Liver (tissue), 9 donors: Measurements from ENCODE around the gene NDUFAF5. TPM values are rescaled to one million over a fixed set of nuclear protein-coding genes. Genes with fewer than 3 reads are reported as not detected.

Source experiments
- DNase-seq: peaks from one replicate; pipeline ENCODE4 v3.0.0-alpha.2; 2017; ENCODE audit warnings: low spot score
- H3K27ac ChIP-seq, 2 donors: one replicate each; pipeline ENCODE4 v1.7.0; 2013; ENCODE audit warnings: inconsistent platforms in 2 of 2, low read length in 2 of 2, control low read depth in 1 of 2, low read depth in 1 of 2, mild to moderate bottlenecking in 1 of 2
- H3K27me3 ChIP-seq, 4 donors: one replicate each; pipeline versions ENCODE4 v1.6.1 to v1.7.0; 2013; ENCODE audit warnings: low read length in 3 of 4, inconsistent platforms in 1 of 4, mild to moderate bottlenecking in 1 of 4, moderate library complexity in 1 of 4; ENCODE audit not compliant: control insufficient read depth in 4 of 4, insufficient read depth in 4 of 4
- H3K36me3 ChIP-seq, 4 donors: one replicate each; pipeline versions ENCODE4 v1.6.1 to v1.7.0; 2013; ENCODE audit warnings: low read length in 3 of 4, mild to moderate bottlenecking in 3 of 4, low read depth in 1 of 4, moderate library complexity in 1 of 4; ENCODE audit not compliant: control insufficient read depth in 4 of 4, insufficient read depth in 3 of 4
- H3K4me1 ChIP-seq, 4 donors: one replicate each; pipeline versions ENCODE4 v1.6.1 to v1.7.0; 2013; ENCODE audit warnings: low read length in 3 of 4, mild to moderate bottlenecking in 3 of 4, moderate library complexity in 1 of 4; ENCODE audit not compliant: control insufficient read depth in 4 of 4, insufficient read depth in 4 of 4
- H3K4me3 ChIP-seq, 3 donors: one replicate each; pipeline versions ENCODE4 v1.6.1 to v1.7.0; 2013; ENCODE audit warnings: low read length in 3 of 3, control low read depth in 1 of 3, low read depth in 1 of 3, mild to moderate bottlenecking in 1 of 3
- H3K9ac ChIP-seq, 2 donors: one replicate each; pipeline ENCODE4 v1.7.0; 2013; ENCODE audit warnings: low read length in 2 of 2, mild to moderate bottlenecking in 2 of 2, moderate library complexity in 2 of 2, control low read depth in 1 of 2, low read depth in 1 of 2
- H3K9me3 ChIP-seq, 4 donors: one replicate each; pipeline versions ENCODE4 v1.6.1 to v1.7.0; 2013; ENCODE audit warnings: low read length in 3 of 4; ENCODE audit not compliant: control insufficient read depth in 4 of 4
- EGR1 ChIP-seq, 2 donors: IDR thresholded peaks; 2 replicates each; pipeline ENCODE4 v1.6.1; 2016 to 2018; ENCODE audit warnings: antibody characterized with exemption in 2 of 2, low read depth in 2 of 2
- FOXA1 ChIP-seq: IDR thresholded peaks from 2 replicates; pipeline ENCODE4 v1.6.1; 2016; ENCODE audit warnings: antibody characterized with exemption
- FOXA2 ChIP-seq: IDR thresholded peaks from 2 replicates; pipeline ENCODE4 v1.6.1; 2016; ENCODE audit warnings: antibody characterized with exemption
- GABPA ChIP-seq, 2 donors: IDR thresholded peaks in 1 of 2; conservative IDR thresholded peaks in 1 of 2; 2 replicates each; pipeline ENCODE4 v1.6.1; 2016; ENCODE audit warnings: antibody characterized with exemption in 2 of 2, mild to moderate bottlenecking in 1 of 2, moderate library complexity in 1 of 2
- HNF4A ChIP-seq, 2 donors: conservative IDR thresholded peaks; 2 replicates each; pipeline ENCODE4 v1.6.1; 2016; ENCODE audit warnings: antibody characterized with exemption in 2 of 2, mild to moderate bottlenecking in 2 of 2
- HNF4G ChIP-seq: IDR thresholded peaks from 2 replicates; pipeline ENCODE4 v1.6.1; 2016; ENCODE audit warnings: antibody characterized with exemption
- JUND ChIP-seq, 2 donors: IDR thresholded peaks; 2 replicates each; pipeline ENCODE4 v1.6.1; 2016; ENCODE audit warnings: antibody characterized with exemption in 2 of 2
- NR2F2 ChIP-seq: IDR thresholded peaks from 2 replicates; pipeline ENCODE4 v1.6.1; 2016; ENCODE audit warnings: antibody characterized with exemption
- RAD21 ChIP-seq, 2 donors: IDR thresholded peaks; 2 replicates each; pipeline ENCODE4 v1.6.1; 2016; ENCODE audit warnings: antibody characterized with exemption in 2 of 2, mild to moderate bottlenecking in 2 of 2
- RXRA ChIP-seq, 2 donors: IDR thresholded peaks; 2 replicates each; pipeline ENCODE4 v1.6.1; 2017 to 2018; ENCODE audit warnings: antibody characterized with exemption in 2 of 2, mild to moderate bottlenecking in 1 of 2
- SP1 ChIP-seq: IDR thresholded peaks from 2 replicates; pipeline ENCODE4 v1.6.1; 2018; ENCODE audit warnings: antibody characterized with exemption, mild to moderate bottlenecking
- TAF1 ChIP-seq: conservative IDR thresholded peaks from 2 replicates; pipeline ENCODE4 v1.6.1; 2016; ENCODE audit warnings: antibody characterized with exemption, mild to moderate bottlenecking
- YY1 ChIP-seq: IDR thresholded peaks from 2 replicates; pipeline ENCODE4 v1.6.1; 2016; ENCODE audit warnings: antibody characterized with exemption, mild to moderate bottlenecking
- WGBS: extraction: QIAGEN DNeasy Blood & Tissue Kit; methylation state at CpG from one replicate; pipeline ENCODE4 v1.1.7; 2013; 5-methylcytosine and 5-hydroxymethylcytosine counted together
- polyA plus RNA-seq, 2 donors: library from polyadenylated mRNA; stranded (reverse) in 1 of 2; unstranded in 1 of 2; fragments of 200-250 nt in 1 of 2; fragments of >200 nt in 1 of 2; fragmentation: Nextera tagmentation in 1 of 2; extraction: Ambion mirVana in 1 of 2; gene quantifications; one replicate each; pipeline versions ENCODE4 v1.2.1 to v1.2.3, GENCODE V29; 2013 to 2015
- total RNA-seq, 2 donors: library from RNA; depleted of rRNA; stranded (reverse); fragments of >200 nt; gene quantifications; one replicate each; pipeline ENCODE4 v1.2.3, GENCODE V29; 2014
- TF ChIP-seq, protein P1 (sequence below): fragments of 150-350 bp; IDR thresholded peaks from 2 replicates; pipeline ENCODE4 v1.5.1; 2017; ENCODE audit warnings: improper control_type of control experiment, low read depth, low read length; ENCODE audit not compliant: missing input control
- TF ChIP-seq, protein P2 (sequence below): IDR thresholded peaks from 2 replicates; pipeline ENCODE4 v1.6.1; 2016; ENCODE audit warnings: antibody characterized with exemption
- TF ChIP-seq, protein P3 (sequence below): IDR thresholded peaks from 2 replicates; pipeline ENCODE4 v1.6.1; 2016; ENCODE audit warnings: antibody characterized with exemption
- TF ChIP-seq, protein P4 (sequence below): IDR thresholded peaks from 2 replicates; pipeline ENCODE4 v1.6.1; 2016; ENCODE audit warnings: antibody characterized with exemption, mild to moderate bottlenecking
- donor health status: healthy.
- donor health status: healthy.
- donor health status: healthy.
- donor health status: healthy.
- donor health status: healthy.

Gene NDUFAF5
- total and polyA plus RNA-seq, 4 donors: 6.6 to 15.9 (median 12.3) TPM

DNA sequence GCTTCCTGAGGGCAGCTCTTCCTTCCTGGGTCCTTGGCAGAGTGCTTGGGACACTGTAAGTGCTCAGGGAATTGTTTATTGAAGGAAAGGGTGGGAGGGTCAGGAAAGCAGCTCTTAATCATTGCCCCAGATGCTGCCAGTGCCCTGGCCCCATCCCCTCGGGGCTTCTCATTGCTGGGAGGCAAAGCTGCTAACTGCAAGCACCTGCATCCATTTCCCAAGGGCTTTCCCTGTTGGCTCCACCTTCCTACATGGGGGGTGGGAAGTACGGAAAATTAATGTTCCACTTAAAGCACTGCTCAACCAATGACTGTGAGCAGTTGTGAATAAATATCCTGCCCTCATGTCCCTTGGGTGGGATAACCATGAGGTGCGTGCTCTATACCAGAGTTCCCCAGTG, 56.4 kb downstream of the NDUFAF5 start:
- Histone ChIP-seq H3K27me3 (peaks cover 0 to 3% (median 0%) of the 10 kb centered on the region in 4 donors), H3K9ac (no peak overlapping the region), H3K4me3 (no peak overlapping the region), H3K4me1 (no peaks in the 10 kb centered on the region), H3K27ac (no peak overlapping the region), H3K36me3 (no peaks in the 10 kb centered on the region), H3K9me3 (no peaks in the 10 kb centered on the region)
- 83% methylated on average over 3 of the region's 3 CpGs for WGBS
- TF ChIP-seq RAD21 (IDR thresholded peaks at IDR 0.05) (no peak), RXRA (IDR thresholded peaks at IDR 0.05) (no peak), FOXA1 (no peak), TAF1 (no peak), JUND (IDR thresholded peaks at IDR 0.05) (no peak), SP1 (no peak), EGR1 (IDR thresholded peaks at IDR 0.05; ENCODE audit: low read depth in 2 of 2) (no peak), GABPA (IDR thresholded peaks at IDR 0.05 in 1 of 2, conservative IDR thresholded peaks at IDR 0.05 in 1 of 2) (no peak), FOXA2 (no peak)
- TF ChIP-seq, protein P1, sequence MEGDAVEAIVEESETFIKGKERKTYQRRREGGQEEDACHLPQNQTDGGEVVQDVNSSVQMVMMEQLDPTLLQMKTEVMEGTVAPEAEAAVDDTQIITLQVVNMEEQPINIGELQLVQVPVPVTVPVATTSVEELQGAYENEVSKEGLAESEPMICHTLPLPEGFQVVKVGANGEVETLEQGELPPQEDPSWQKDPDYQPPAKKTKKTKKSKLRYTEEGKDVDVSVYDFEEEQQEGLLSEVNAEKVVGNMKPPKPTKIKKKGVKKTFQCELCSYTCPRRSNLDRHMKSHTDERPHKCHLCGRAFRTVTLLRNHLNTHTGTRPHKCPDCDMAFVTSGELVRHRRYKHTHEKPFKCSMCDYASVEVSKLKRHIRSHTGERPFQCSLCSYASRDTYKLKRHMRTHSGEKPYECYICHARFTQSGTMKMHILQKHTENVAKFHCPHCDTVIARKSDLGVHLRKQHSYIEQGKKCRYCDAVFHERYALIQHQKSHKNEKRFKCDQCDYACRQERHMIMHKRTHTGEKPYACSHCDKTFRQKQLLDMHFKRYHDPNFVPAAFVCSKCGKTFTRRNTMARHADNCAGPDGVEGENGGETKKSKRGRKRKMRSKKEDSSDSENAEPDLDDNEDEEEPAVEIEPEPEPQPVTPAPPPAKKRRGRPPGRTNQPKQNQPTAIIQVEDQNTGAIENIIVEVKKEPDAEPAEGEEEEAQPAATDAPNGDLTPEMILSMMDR: no peak
- TF ChIP-seq, protein P2, sequence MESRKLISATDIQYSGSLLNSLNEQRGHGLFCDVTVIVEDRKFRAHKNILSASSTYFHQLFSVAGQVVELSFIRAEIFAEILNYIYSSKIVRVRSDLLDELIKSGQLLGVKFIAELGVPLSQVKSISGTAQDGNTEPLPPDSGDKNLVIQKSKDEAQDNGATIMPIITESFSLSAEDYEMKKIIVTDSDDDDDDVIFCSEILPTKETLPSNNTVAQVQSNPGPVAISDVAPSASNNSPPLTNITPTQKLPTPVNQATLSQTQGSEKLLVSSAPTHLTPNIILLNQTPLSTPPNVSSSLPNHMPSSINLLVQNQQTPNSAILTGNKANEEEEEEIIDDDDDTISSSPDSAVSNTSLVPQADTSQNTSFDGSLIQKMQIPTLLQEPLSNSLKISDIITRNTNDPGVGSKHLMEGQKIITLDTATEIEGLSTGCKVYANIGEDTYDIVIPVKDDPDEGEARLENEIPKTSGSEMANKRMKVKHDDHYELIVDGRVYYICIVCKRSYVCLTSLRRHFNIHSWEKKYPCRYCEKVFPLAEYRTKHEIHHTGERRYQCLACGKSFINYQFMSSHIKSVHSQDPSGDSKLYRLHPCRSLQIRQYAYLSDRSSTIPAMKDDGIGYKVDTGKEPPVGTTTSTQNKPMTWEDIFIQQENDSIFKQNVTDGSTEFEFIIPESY: no peak
- TF ChIP-seq, protein P3, sequence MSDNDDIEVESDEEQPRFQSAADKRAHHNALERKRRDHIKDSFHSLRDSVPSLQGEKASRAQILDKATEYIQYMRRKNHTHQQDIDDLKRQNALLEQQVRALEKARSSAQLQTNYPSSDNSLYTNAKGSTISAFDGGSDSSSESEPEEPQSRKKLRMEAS: no peak
- DNase-seq: no peak

DNA sequence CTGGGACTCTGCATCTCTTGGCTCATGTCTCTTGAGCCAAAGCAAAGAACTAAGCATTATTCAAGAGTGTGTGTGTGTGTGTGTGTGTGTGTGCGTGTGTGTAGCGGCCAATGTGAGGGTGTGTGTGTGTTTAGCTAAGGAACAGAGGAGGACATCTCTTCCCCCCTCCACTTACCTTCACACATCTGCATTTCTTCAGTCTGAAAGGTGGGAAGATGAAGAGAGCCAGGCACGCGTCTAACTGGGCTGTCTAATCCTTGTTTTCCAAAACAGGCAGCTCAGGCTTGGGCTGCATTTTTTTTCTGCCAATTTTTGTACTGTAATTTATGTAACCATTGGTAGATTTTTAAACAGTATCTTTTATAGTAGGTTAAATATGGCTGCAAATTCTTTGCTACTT, 59.5 kb downstream of the NDUFAF5 start:
- Histone ChIP-seq H3K9me3 (no peaks in the 10 kb centered on the region), H3K27me3 (peaks cover 0 to 3% (median 0%) of the 10 kb centered on the region in 4 donors), H3K36me3 (no peaks in the 10 kb centered on the region), H3K4me3 (no peak overlapping the region), H3K27ac (no peak overlapping the region), H3K9ac (no peak overlapping the region), H3K4me1 (no peaks in the 10 kb centered on the region)
- 83% methylated on average over 4 of the region's 4 CpGs for WGBS
- DNase-seq: no peak
- no peak for TF ChIP-seq YY1
- no peak for TF ChIP-seq HNF4A (conservative IDR thresholded peaks at IDR 0.05)
- TF ChIP-seq GABPA (IDR thresholded peaks at IDR 0.05 in 1 of 2, conservative IDR thresholded peaks at IDR 0.05 in 1 of 2): no peak
- TF ChIP-seq, protein P2: no peak
- no peak for TF ChIP-seq RXRA (IDR thresholded peaks at IDR 0.05)
- TF ChIP-seq HNF4G: no peak
- TF ChIP-seq EGR1 (IDR thresholded peaks at IDR 0.05; ENCODE audit: low read depth in 2 of 2): no peak
- TF ChIP-seq, protein P4, sequence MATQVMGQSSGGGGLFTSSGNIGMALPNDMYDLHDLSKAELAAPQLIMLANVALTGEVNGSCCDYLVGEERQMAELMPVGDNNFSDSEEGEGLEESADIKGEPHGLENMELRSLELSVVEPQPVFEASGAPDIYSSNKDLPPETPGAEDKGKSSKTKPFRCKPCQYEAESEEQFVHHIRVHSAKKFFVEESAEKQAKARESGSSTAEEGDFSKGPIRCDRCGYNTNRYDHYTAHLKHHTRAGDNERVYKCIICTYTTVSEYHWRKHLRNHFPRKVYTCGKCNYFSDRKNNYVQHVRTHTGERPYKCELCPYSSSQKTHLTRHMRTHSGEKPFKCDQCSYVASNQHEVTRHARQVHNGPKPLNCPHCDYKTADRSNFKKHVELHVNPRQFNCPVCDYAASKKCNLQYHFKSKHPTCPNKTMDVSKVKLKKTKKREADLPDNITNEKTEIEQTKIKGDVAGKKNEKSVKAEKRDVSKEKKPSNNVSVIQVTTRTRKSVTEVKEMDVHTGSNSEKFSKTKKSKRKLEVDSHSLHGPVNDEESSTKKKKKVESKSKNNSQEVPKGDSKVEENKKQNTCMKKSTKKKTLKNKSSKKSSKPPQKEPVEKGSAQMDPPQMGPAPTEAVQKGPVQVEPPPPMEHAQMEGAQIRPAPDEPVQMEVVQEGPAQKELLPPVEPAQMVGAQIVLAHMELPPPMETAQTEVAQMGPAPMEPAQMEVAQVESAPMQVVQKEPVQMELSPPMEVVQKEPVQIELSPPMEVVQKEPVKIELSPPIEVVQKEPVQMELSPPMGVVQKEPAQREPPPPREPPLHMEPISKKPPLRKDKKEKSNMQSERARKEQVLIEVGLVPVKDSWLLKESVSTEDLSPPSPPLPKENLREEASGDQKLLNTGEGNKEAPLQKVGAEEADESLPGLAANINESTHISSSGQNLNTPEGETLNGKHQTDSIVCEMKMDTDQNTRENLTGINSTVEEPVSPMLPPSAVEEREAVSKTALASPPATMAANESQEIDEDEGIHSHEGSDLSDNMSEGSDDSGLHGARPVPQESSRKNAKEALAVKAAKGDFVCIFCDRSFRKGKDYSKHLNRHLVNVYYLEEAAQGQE: no peak
- no peak for TF ChIP-seq FOXA2
- TF ChIP-seq, protein P1: no peak
- TF ChIP-seq NR2F2: no peak
- TF ChIP-seq TAF1: no peak
- no peak for TF ChIP-seq RAD21 (IDR thresholded peaks at IDR 0.05)
